Measurements from ENCODE around the gene CCNO. TPM values are rescaled to one million over a fixed set of nuclear protein-coding genes. Genes with fewer than 3 reads are reported as not detected.

CCNO gene
- total and polyA plus RNA-seq, 2 experiments from 2014 or later = not detected

Other genes with a start within 250 kb of the CCNO start
- 0.14 TPM in 1 of 2 replicates, not detected in the other for gene ESM1, start 248.0 kb downstream of the CCNO start, total RNA-seq (2014; rRNA removed; shearing (Covaris generic))
- not detected in 2 replicates for gene ESM1, start 248.0 kb downstream of the CCNO start, polyA plus RNA-seq (2016; fragmentation: Nextera tagmentation; extraction: Ambion mirVana)
- gene GZMK, start 209.4 kb downstream of the CCNO start, total RNA-seq (2014; rRNA removed; shearing (Covaris generic)) = not detected in 2 replicates
- gene GZMK, start 209.4 kb downstream of the CCNO start, polyA plus RNA-seq (2016; fragmentation: Nextera tagmentation; extraction: Ambion mirVana) = not detected in 2 replicates
- gene GZMA, start 131.0 kb downstream of the CCNO start, total RNA-seq (2014; rRNA removed; shearing (Covaris generic)) = not detected in 2 replicates
- gene GZMA, start 131.0 kb downstream of the CCNO start, polyA plus RNA-seq (2016; fragmentation: Nextera tagmentation; extraction: Ambion mirVana) = not detected in 2 replicates
- gene GPX8, start 73.4 kb downstream of the CCNO start, total RNA-seq (2014; rRNA removed; shearing (Covaris generic)) = 52.1 and 64.4 TPM in 2 replicates
- 59.1 and 66.1 TPM in 2 replicates for gene GPX8, start 73.4 kb downstream of the CCNO start, polyA plus RNA-seq (2016; fragmentation: Nextera tagmentation; extraction: Ambion mirVana)
- not detected in 2 replicates for gene CDC20B, start 60.4 kb downstream of the CCNO start, total RNA-seq (2014; rRNA removed; shearing (Covaris generic))
- not detected in 2 replicates for gene CDC20B, start 60.4 kb downstream of the CCNO start, polyA plus RNA-seq (2016; fragmentation: Nextera tagmentation; extraction: Ambion mirVana)
- gene MCIDAS, start 6.3 kb downstream of the CCNO start, total RNA-seq (2014; rRNA removed; shearing (Covaris generic)) = 0.12 TPM in 1 of 2 replicates, not detected in the other
- not detected in 2 replicates for gene MCIDAS, start 6.3 kb downstream of the CCNO start, polyA plus RNA-seq (2016; fragmentation: Nextera tagmentation; extraction: Ambion mirVana)
- 26.6 and 34.6 TPM in 2 replicates for gene DHX29, start 74.1 kb upstream of the CCNO start, total RNA-seq (2014; rRNA removed; shearing (Covaris generic))
- gene DHX29, start 74.1 kb upstream of the CCNO start, polyA plus RNA-seq (2016; fragmentation: Nextera tagmentation; extraction: Ambion mirVana) = 118 and 137 TPM in 2 replicates
- gene MTREX, start 74.4 kb upstream of the CCNO start, total RNA-seq (2014; rRNA removed; shearing (Covaris generic)) = 94.9 and 97.0 TPM in 2 replicates
- 46.3 and 47.5 TPM in 2 replicates for gene MTREX, start 74.4 kb upstream of the CCNO start, polyA plus RNA-seq (2016; fragmentation: Nextera tagmentation; extraction: Ambion mirVana)